Erythroblast (primary cell): Measurements from ENCODE around the gene COQ8B.

ENCODE experiments used
- GATA1 ChIP-seq: IDR thresholded peaks from 2 replicates; pipeline ENCODE4 v1.6.1; 2011; ENCODE audit warnings: low read depth, mild to moderate bottlenecking, control low read depth, low read length, moderate library complexity
- POLR2A ChIP-seq: IDR thresholded peaks from 2 replicates; pipeline ENCODE4 v1.6.1; 2011; ENCODE audit warnings: mild to moderate bottlenecking, low read length

DNA sequence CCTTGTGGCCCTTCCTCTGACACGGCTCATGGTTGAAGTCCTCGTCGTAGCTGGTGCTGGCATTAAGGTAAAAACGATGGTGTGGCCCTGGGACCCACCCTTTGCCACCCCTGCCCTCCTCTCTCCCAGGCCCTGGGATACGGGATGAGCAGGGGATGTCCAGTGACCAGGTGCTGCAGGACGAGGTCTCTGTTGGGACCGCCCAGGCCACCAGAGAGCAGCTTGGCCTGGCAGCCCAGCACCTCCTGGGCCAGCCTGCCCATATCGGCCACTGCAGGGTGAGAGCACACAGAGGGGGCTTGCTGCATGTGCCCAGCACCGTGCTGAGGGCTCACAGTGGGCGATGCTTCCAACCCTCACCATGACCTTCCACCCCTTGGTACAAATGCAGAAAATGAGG, 27.2 kb upstream of the COQ8B start:
- TF ChIP-seq POLR2A: no peak
- TF ChIP-seq GATA1: no peak
